ENCODE measurements around the gene TRIM2.

DNA sequence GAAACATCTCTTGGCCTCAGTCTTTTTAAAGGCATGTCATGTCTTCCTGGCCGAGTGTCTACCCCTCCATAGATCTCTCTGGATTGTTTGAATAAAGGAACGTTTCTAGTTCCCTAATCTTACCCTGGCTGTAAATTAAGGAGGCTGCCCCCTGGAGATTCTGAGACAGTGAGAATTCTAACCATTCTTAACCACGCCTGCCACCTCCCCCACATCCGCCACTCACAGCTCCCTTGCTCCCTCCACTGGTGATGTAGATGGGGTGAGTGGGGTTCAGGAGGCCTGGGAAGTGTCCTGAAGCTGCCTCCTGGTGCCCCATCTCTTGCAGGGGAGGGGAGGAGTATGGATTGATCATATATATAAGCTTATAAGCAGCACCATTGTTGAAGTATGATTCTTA lies 48.0 kb upstream of the TRIM2 start:
- no peak for TF ChIP-seq EZH2phosphoT487 (IDR thresholded peaks at IDR 0.05; ENCODE audit: low read length)
- TF ChIP-seq CTCF (IDR thresholded peaks at IDR 0.05; ENCODE audit: low read length): no peak
